Gastroesophageal sphincter (tissue), 4 donors: Measurements from ENCODE around the gene PPIF. TPM values are rescaled to one million over a fixed set of nuclear protein-coding genes. Genes with fewer than 3 reads are reported as not detected.

Source experiments
- ATAC-seq: fragments of 150-250 bp; one replicate; pipeline ENCODE4 v1.9.1; 2016; ENCODE audit warnings: mild to moderate bottlenecking, moderate library complexity
- H3K27ac ChIP-seq, 4 donors: fragments of 200-600 bp; sonication (generic) in 3 of 4; 1 replicate in 3 of 4; 2 replicates in 1 of 4; pipeline ENCODE4 v1.5.1; 2016 to 2019
- H3K27me3 ChIP-seq: fragments of 200-600 bp; sonication (generic); one replicate; pipeline ENCODE4 v1.5.1; 2019
- H3K36me3 ChIP-seq, 2 donors: fragments of 200-600 bp; sonication (generic); one replicate each; pipeline ENCODE4 v1.5.1; 2019; ENCODE audit warnings: control low read depth in 1 of 2
- H3K4me1 ChIP-seq, 3 donors: fragments of 200-600 bp; sonication (generic); 1 replicate in 2 of 3; 2 replicates in 1 of 3; pipeline ENCODE4 v1.5.1; 2016 to 2019; ENCODE audit warnings: control low read depth in 2 of 3
- H3K4me3 ChIP-seq, 2 donors: fragments of 200-600 bp; sonication (generic); one replicate each; pipeline ENCODE4 v1.5.1; 2019; ENCODE audit warnings: mild to moderate bottlenecking in 1 of 2, moderate library complexity in 1 of 2
- H3K9me3 ChIP-seq, 3 donors: fragments of 200-600 bp; sonication (generic); one replicate each; pipeline ENCODE4 v1.5.1; 2017 to 2019; ENCODE audit warnings: control low read depth in 2 of 3
- CTCF ChIP-seq, 4 experiments: fragments of 200-600 bp in 2 of 4; fragments of 450-650 bp in 2 of 4; sonication (generic) in 1 of 4; IDR thresholded peaks; one replicate each; pipeline ENCODE4 v1.5.1; 2017 to 2019; ENCODE audit warnings: antibody characterized with exemption in 4 of 4, mild to moderate bottlenecking in 2 of 4, moderate library complexity in 2 of 4
- EP300 ChIP-seq: sonication (generic); formaldehyde crosslinking; IDR thresholded peaks from one replicate; pipeline ENCODE4 v1.6.1; 2017; ENCODE audit warnings: antibody characterized with exemption, mild to moderate bottlenecking
- POLR2A ChIP-seq, 2 donors: fragments of 450-650 bp; IDR thresholded peaks; one replicate each; pipeline ENCODE4 v1.6.1; 2017; ENCODE audit warnings: antibody characterized with exemption in 2 of 2, mild to moderate bottlenecking in 2 of 2, moderate library complexity in 1 of 2
- POLR2AphosphoS5 ChIP-seq: sonication (generic); formaldehyde crosslinking; IDR thresholded peaks from one replicate; pipeline ENCODE4 v1.6.1; 2017; ENCODE audit warnings: antibody characterized with exemption
- WGBS, 2 donors: methylation state at CpG; one replicate each; pipeline ENCODE4 v1.1.5; 2018; ENCODE audit warnings: low coverage in 1 of 2; 5-methylcytosine and 5-hydroxymethylcytosine counted together
- total RNA-seq, 4 donors: library from RNA; depleted of rRNA; stranded (reverse); fragments of >200 nt; gene quantifications; one replicate each; pipeline ENCODE4 v1.1.0, GENCODE V29; 2016

Gene PPIF
- total RNA-seq, 4 donors from 2014 or later: 16.5 to 38.0 (median 22.8) TPM

- no peaks in the 10 kb centered on the region for H3K27me3 ChIP-seq
- H3K27ac ChIP-seq: no peak overlapping the region
- H3K36me3 ChIP-seq: peaks cover 0 to 13% of the 10 kb centered on the region in 2 donors
- no peak for TF ChIP-seq POLR2AphosphoS5
- no peak for TF ChIP-seq CTCF (IDR thresholded peaks at IDR 0.05)
- no peak for TF ChIP-seq POLR2A (IDR thresholded peaks at IDR 0.05)
- TF ChIP-seq EP300: no peak
- WGBS, 2 donors: 72 to 79% methylated on average over 4 of the region's 4 CpGs
- no peak overlapping the region for H3K4me3 ChIP-seq
- no peak for ATAC-seq
- no peaks in the 10 kb centered on the region for H3K4me1 ChIP-seq
- no peaks in the 10 kb centered on the region for H3K9me3 ChIP-seq
Observed at GRCh38 chr10:79361726-79362397, 14.6 kb downstream of the PPIF start.

- WGBS, 2 donors: 68 to 78% methylated on average over 6 of the region's 6 CpGs
- Histone ChIP-seq H3K36me3 (no peaks in the 10 kb centered on the region), H3K27ac (no peak overlapping the region), H3K9me3 (peaks cover 0 to 9% (median 0%) of the 10 kb centered on the region in 3 donors), H3K27me3 (no peaks in the 10 kb centered on the region), H3K4me3 (no peak overlapping the region), H3K4me1 (no peaks in the 10 kb centered on the region)
- ATAC-seq: no peak
- TF ChIP-seq POLR2A (IDR thresholded peaks at IDR 0.05) (no peak), EP300 (no peak), CTCF (IDR thresholded peaks at IDR 0.05) (no peak), POLR2AphosphoS5 (no peak)
Observed at GRCh38 chr10:79367426-79368189, 20.3 kb downstream of the PPIF start.

- H3K27ac ChIP-seq: no peak overlapping the region
- TF ChIP-seq POLR2A (IDR thresholded peaks at IDR 0.05) (no peak), POLR2AphosphoS5 (no peak), EP300 (no peak), CTCF (IDR thresholded peaks at IDR 0.05) (no peak)
- no peak for ATAC-seq
- 50% methylated on average over 2 of the region's 4 CpGs; no CpG with 5 or more reads in 1 of the 2 donors for WGBS, 2 donors
- peaks cover 0 to 9% (median 0%) of the 10 kb centered on the region in 3 donors for H3K9me3 ChIP-seq
- H3K4me3 ChIP-seq: no peak overlapping the region
- no peaks in the 10 kb centered on the region for H3K36me3 ChIP-seq
- H3K27me3 ChIP-seq: no peaks in the 10 kb centered on the region
- H3K4me1 ChIP-seq: peaks cover 0 to 18% (median 9%) of the 10 kb centered on the region in 3 donors
Observed at GRCh38 chr10:79372871-79373270, 25.6 kb downstream of the PPIF start.

- TF ChIP-seq POLR2A (IDR thresholded peaks at IDR 0.05): no peak
- TF ChIP-seq POLR2AphosphoS5: peak; percentile 43
- peak in 3 of 4 experiments; percentile 96 to 99 (median 98) for TF ChIP-seq CTCF (IDR thresholded peaks at IDR 0.05)
- H3K4me1 ChIP-seq: peaks cover 0 to 29% (median 15%) of the 10 kb centered on the region in 3 donors
- no peak overlapping the region for H3K4me3 ChIP-seq
- H3K36me3 ChIP-seq: no peaks in the 10 kb centered on the region
- no peaks in the 10 kb centered on the region for H3K27me3 ChIP-seq
- H3K27ac ChIP-seq: no peak overlapping the region
- H3K9me3 ChIP-seq: peaks cover 0 to 9% (median 0%) of the 10 kb centered on the region in 3 donors
- 19 to 21% methylated on average over 3 of the region's 7 CpGs for WGBS, 2 donors
- peak; percentile 63 for ATAC-seq
Observed at GRCh38 chr10:79374312-79375191, 27.3 kb downstream of the PPIF start.
